ENCODE data around the gene FBXW8.
"Not testable (repeated sequence)": the region's sequence is repeated elsewhere in the genome, so short reads cannot be mapped to it uniquely, and the experiment has no call there.

Gene FBXW8

GRCh38 chr12:117047810-117048584 lies 137.2 kb downstream of the FBXW8 start:
- Histone ChIP-seq H3K9ac (ENCODE audit: low read length) (no peak overlapping the region), H3K27me3 (ENCODE audit: control insufficient read depth in 1 of 2, insufficient read depth in 2 of 2, low read length in 2 of 2) (no peaks in the 10 kb centered on the region), H3K9me3 (ENCODE audit: low read length) (no peaks in the 10 kb centered on the region), H3K36me3 (ENCODE audit: insufficient read depth, low read length) (no peaks in the 10 kb centered on the region), H3K4me3 (ENCODE audit: low read depth in 1 of 2, low read length in 2 of 2) (no peak overlapping the region), H3K27ac (ENCODE audit: low read depth, low read length) (no peak overlapping the region), H3K4me1 (ENCODE audit: insufficient read depth, low read length) (peaks cover 10% of the 10 kb centered on the region)

DNA sequence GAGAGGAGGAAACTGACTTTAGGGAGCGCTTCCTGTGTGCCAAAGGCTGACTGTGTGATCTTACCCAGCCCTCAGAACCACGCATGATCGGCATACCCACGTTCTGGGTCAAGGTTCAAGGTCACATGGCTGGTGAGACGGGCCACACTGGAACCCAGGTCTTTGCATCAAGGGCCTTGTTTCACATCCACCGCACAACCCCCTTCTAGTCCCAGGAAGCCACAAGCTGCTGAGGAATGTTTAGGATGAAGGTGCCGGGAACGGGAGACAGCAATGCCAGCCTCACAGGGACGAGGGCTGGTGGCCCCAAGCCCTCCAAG lies 137.8 kb downstream of the FBXW8 start:
- Histone ChIP-seq H3K4me1 (ENCODE audit: insufficient read depth, low read length) (peaks cover 10% of the 10 kb centered on the region), H3K9me3 (ENCODE audit: low read length) (no peaks in the 10 kb centered on the region), H3K27ac (ENCODE audit: low read depth, low read length) (no peak overlapping the region), H3K36me3 (ENCODE audit: insufficient read depth, low read length) (no peaks in the 10 kb centered on the region), H3K4me3 (ENCODE audit: low read depth in 1 of 2, low read length in 2 of 2) (no peak overlapping the region), H3K9ac (ENCODE audit: low read length) (no peak overlapping the region), H3K27me3 (ENCODE audit: control insufficient read depth in 1 of 2, insufficient read depth in 2 of 2, low read length in 2 of 2) (no peaks in the 10 kb centered on the region)

DNA sequence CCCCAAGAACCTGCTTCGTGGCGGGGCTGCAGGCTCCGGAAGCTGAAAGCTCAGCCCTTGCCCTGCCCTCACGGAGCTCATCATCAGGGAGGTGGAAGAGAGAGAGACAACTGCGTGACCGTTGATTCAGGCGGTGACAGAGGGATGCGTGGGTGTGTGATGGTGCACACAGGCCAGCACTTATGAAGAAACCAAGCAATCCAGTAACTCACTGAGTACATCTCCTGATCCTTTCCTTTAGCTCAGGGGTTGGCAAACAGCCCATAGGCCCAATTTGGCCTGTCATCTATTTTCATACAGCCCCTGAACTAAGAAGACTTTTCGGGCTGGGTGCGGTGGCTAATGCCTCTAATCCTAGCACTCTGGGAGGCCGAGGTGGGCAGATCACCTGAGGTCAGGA lies 138.5 kb downstream of the FBXW8 start:
- Histone ChIP-seq H3K36me3 (ENCODE audit: insufficient read depth, low read length) (no peaks in the 10 kb centered on the region), H3K4me3 (ENCODE audit: low read depth in 1 of 2, low read length in 2 of 2) (no peak overlapping the region), H3K4me1 (ENCODE audit: insufficient read depth, low read length) (peaks cover 10% of the 10 kb centered on the region), H3K27me3 (ENCODE audit: control insufficient read depth in 1 of 2, insufficient read depth in 2 of 2, low read length in 2 of 2) (no peaks in the 10 kb centered on the region), H3K9me3 (ENCODE audit: low read length) (no peaks in the 10 kb centered on the region), H3K27ac (ENCODE audit: low read depth, low read length) (no peak overlapping the region), H3K9ac (ENCODE audit: low read length) (no peak overlapping the region)

- H3K4me1 ChIP-seq (ENCODE audit: insufficient read depth, low read length): peaks cover 10% of the 10 kb centered on the region
- H3K27me3 ChIP-seq (ENCODE audit: control insufficient read depth in 1 of 2, insufficient read depth in 2 of 2, low read length in 2 of 2): no peaks in the 10 kb centered on the region
- H3K4me3 ChIP-seq (ENCODE audit: low read depth in 1 of 2, low read length in 2 of 2): no peak overlapping the region
- H3K27ac ChIP-seq (ENCODE audit: low read depth, low read length): no peak overlapping the region
- H3K9me3 ChIP-seq (ENCODE audit: low read length): no peaks in the 10 kb centered on the region
- no peaks in the 10 kb centered on the region for H3K36me3 ChIP-seq (ENCODE audit: insufficient read depth, low read length)
- no peak overlapping the region for H3K9ac ChIP-seq (ENCODE audit: low read length)
Observed at GRCh38 chr12:117050060-117050459, 139.3 kb downstream of the FBXW8 start.

DNA sequence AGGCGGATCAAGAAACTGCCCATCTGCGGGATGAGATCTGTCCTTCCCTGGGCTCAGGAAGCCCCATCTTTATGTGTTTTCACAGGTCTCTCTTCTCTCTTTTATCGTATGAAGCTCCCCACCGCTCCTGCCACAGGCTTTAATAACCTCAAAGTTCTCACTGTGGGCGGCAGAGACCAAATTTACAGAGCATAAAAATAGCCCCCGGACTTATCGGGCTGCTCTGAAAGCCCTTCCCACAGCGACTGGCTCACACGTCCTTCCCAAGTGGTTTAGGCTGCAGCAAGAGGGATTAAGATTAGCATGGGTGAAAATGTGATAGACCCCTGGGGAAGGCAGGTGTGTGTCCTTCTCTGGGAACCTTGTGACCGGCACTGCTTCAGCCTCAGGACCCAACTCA lies 140.6 kb downstream of the FBXW8 start:
- Histone ChIP-seq H3K9ac (ENCODE audit: low read length) (no peak overlapping the region), H3K36me3 (ENCODE audit: insufficient read depth, low read length) (no peaks in the 10 kb centered on the region), H3K27me3 (ENCODE audit: control insufficient read depth in 1 of 2, insufficient read depth in 2 of 2, low read length in 2 of 2) (no peaks in the 10 kb centered on the region), H3K27ac (ENCODE audit: low read depth, low read length) (no peak overlapping the region), H3K4me1 (ENCODE audit: insufficient read depth, low read length) (peaks cover 10% of the 10 kb centered on the region), H3K9me3 (ENCODE audit: low read length) (no peaks in the 10 kb centered on the region), H3K4me3 (ENCODE audit: low read depth in 1 of 2, low read length in 2 of 2) (no peak overlapping the region)

DNA sequence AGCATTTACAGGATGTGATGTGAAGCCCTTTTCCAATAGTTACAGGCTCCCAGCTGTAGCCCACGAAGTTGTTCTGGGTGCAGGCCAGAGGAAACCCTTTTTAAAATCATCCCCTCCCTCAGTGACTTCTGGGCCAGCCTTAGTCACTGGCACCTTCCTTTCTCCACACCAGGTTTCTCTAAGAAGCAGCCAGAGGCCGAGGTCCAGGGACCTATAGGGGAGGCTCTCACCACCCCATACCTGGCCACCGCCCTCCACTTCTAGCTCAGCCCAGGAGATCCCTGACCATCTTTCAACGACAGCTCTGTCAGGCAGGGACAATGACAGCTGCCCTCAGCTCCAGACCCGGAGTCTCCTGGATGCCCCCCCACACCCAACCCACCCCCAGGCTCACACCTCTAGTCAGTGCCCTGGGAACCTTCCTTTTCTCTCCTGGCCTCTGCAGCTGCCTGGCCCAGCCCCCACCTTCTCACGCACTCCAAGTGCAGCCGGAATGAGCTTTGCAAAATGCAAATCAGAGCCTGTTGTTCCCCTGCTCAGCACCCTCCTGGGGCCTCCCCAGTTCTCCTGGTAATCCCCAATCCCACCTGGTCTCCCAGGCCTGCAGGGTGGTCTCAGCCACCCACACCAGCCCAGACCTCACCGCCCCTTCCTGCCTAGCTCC lies 141.8 kb downstream of the FBXW8 start:
- no peaks in the 10 kb centered on the region for H3K9me3 ChIP-seq (ENCODE audit: low read length)
- peaks cover 10% of the 10 kb centered on the region for H3K4me1 ChIP-seq (ENCODE audit: insufficient read depth, low read length)
- no peak overlapping the region for H3K9ac ChIP-seq (ENCODE audit: low read length)
- H3K36me3 ChIP-seq (ENCODE audit: insufficient read depth, low read length): no peaks in the 10 kb centered on the region
- no peak overlapping the region for H3K4me3 ChIP-seq (ENCODE audit: low read depth in 1 of 2, low read length in 2 of 2)
- no peak overlapping the region for H3K27ac ChIP-seq (ENCODE audit: low read depth, low read length)
- H3K27me3 ChIP-seq (ENCODE audit: control insufficient read depth in 1 of 2, insufficient read depth in 2 of 2, low read length in 2 of 2): no peaks in the 10 kb centered on the region

DNA sequence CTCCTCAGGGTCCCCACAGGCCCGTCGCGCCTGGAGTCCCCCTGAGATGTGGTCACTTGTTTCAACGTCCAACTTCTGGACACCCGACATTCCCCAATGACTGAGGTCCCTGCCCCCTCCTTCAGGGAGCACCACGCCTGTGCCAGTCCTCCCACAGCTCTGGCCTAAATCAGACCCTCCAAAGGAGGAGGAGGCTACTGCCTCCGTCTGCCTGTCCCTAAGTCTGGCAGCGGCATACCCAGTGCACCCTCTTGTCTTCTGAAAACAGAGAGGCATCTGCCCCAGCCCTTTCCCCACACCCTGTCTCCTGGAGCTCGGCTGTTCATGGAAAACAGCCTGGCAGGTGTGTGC lies 142.3 kb downstream of the FBXW8 start:
- H3K27ac ChIP-seq (ENCODE audit: low read depth, low read length): no peak overlapping the region
- no peaks in the 10 kb centered on the region for H3K27me3 ChIP-seq (ENCODE audit: control insufficient read depth in 1 of 2, insufficient read depth in 2 of 2, low read length in 2 of 2)
- H3K9me3 ChIP-seq (ENCODE audit: low read length): no peaks in the 10 kb centered on the region
- no peaks in the 10 kb centered on the region for H3K36me3 ChIP-seq (ENCODE audit: insufficient read depth, low read length)
- H3K4me3 ChIP-seq (ENCODE audit: low read depth in 1 of 2, low read length in 2 of 2): no peak overlapping the region
- H3K4me1 ChIP-seq (ENCODE audit: insufficient read depth, low read length): peaks cover 8% of the 10 kb centered on the region
- no peak overlapping the region for H3K9ac ChIP-seq (ENCODE audit: low read length)

DNA sequence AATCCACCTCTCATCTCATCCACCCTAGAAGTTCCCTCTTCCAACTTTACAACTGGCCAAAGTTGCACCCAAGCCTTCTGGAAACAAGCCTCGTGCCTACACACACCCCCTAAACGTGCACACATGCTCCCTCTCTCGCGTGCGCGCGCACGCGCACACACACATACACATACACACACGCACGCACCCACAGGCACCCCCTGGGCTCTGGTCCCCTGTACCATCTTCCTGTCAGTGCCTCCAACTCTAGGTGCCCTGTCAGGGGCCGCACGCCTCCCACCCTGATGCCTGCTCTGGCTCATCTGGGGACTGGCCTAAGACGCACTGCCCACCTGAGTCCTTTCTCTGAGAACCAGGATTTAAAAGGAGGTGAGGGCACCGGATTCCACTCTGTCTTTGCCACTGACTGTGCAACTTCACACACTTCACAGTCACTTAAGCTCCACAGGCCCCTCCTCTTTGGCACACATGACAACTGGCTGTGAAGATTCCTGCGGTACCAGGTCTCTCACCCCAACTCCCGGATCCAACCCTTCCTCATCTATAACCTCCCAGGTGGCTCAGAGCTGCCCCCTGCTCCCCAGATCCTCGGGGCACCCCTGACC lies 142.9 kb downstream of the FBXW8 start:
- no peak overlapping the region for H3K9ac ChIP-seq (ENCODE audit: low read length)
- no peak overlapping the region for H3K27ac ChIP-seq (ENCODE audit: low read depth, low read length)
- H3K4me3 ChIP-seq (ENCODE audit: low read depth in 1 of 2, low read length in 2 of 2): no peak overlapping the region
- H3K9me3 ChIP-seq (ENCODE audit: low read length): no peaks in the 10 kb centered on the region
- no peaks in the 10 kb centered on the region for H3K27me3 ChIP-seq (ENCODE audit: control insufficient read depth in 1 of 2, insufficient read depth in 2 of 2, low read length in 2 of 2)
- peaks cover 1% of the 10 kb centered on the region for H3K4me1 ChIP-seq (ENCODE audit: insufficient read depth, low read length)
- no peaks in the 10 kb centered on the region for H3K36me3 ChIP-seq (ENCODE audit: insufficient read depth, low read length)

- no peaks in the 10 kb centered on the region for H3K27me3 ChIP-seq (ENCODE audit: control insufficient read depth in 1 of 2, insufficient read depth in 2 of 2, low read length in 2 of 2)
- H3K4me1 ChIP-seq (ENCODE audit: insufficient read depth, low read length): no peaks in the 10 kb centered on the region
- no peak overlapping the region for H3K27ac ChIP-seq (ENCODE audit: low read depth, low read length)
- no peak overlapping the region for H3K9ac ChIP-seq (ENCODE audit: low read length)
- H3K9me3 ChIP-seq (ENCODE audit: low read length): no peaks in the 10 kb centered on the region
- H3K4me3 ChIP-seq (ENCODE audit: low read depth in 1 of 2, low read length in 2 of 2): no peak overlapping the region
- no peaks in the 10 kb centered on the region for H3K36me3 ChIP-seq (ENCODE audit: insufficient read depth, low read length)
Observed at GRCh38 chr12:117054279-117054678, 143.5 kb downstream of the FBXW8 start.

DNA sequence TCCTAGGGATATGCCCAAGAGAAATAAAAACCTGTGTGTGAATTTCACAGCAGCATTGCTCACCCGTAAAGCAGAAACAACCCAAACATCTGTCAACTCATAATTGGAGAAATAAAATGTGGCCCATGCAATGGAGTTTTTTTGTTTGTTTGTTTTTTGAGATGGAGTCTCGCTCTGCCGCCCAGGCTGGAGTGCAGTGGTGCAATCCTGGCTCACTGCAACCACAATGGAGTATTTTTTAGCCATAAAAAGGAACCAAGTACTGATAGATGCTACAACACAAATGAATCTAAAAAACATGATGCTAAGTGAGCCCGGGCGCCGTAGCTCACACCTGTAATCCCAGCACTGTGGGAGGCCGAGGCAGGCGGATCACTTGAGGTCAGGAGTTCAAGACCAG lies 146.9 kb downstream of the FBXW8 start:
- H3K27me3 ChIP-seq (ENCODE audit: control insufficient read depth in 1 of 2, insufficient read depth in 2 of 2, low read length in 2 of 2); H3K4me3 ChIP-seq (ENCODE audit: low read depth in 1 of 2, low read length in 2 of 2): not testable (repeated sequence)

DNA sequence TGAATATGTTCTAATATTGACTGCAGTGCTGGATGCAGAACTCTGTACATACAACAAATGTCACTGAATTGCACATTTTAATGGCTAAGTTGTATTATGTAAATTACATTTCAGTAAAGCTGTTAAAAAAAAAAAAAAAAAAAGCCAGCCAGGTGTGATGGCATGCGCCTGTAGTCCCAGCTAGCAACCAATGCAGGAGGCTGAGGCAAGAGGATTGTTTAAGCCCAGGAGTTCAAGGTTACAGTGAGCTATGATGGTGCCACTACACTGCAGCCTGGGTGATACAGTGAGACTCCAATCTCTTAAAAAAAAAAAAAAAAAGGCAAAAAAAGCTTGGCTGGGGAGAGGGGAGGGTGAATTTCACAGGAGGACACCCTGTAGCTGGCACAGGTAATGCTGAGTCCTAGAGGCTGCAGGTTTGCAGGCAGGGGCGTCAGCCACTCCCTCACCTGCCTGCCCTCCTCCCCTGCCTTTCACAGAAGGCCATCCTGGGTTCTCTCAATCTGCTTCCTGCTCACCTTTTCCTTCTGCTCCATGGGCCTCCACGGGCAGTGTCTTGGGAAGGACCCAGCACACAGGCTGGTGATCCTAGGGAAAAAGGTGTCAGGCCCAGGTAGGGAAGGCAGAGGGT lies 147.8 kb downstream of the FBXW8 start:
- H3K27ac ChIP-seq (ENCODE audit: low read depth, low read length): no peak overlapping the region
- H3K9me3 ChIP-seq (ENCODE audit: low read length): no peaks in the 10 kb centered on the region
- no peaks in the 10 kb centered on the region for H3K36me3 ChIP-seq (ENCODE audit: insufficient read depth, low read length)
- H3K4me3 ChIP-seq (ENCODE audit: low read depth in 1 of 2, low read length in 2 of 2): no peak overlapping the region
- H3K4me1 ChIP-seq (ENCODE audit: insufficient read depth, low read length): no peaks in the 10 kb centered on the region
- H3K27me3 ChIP-seq (ENCODE audit: control insufficient read depth in 1 of 2, insufficient read depth in 2 of 2, low read length in 2 of 2): no peaks in the 10 kb centered on the region
- no peak overlapping the region for H3K9ac ChIP-seq (ENCODE audit: low read length)

More for the DNA sequence above, 146.9 kb downstream of the FBXW8 start:
- H3K36me3 ChIP-seq (ENCODE audit: insufficient read depth, low read length); H3K9me3 ChIP-seq (ENCODE audit: low read length); H3K9ac ChIP-seq (ENCODE audit: low read length); H3K27ac ChIP-seq (ENCODE audit: low read depth, low read length); H3K4me1 ChIP-seq (ENCODE audit: insufficient read depth, low read length): not testable (repeated sequence)

Data from muscle layer of colon (tissue), 2 donors.